ENCODE measurements around the gene OR6C75. TPM values are rescaled to one million over a fixed set of nuclear protein-coding genes. Genes with fewer than 3 reads are reported as not detected.
"Not testable (repeated sequence)": the region's sequence is repeated elsewhere in the genome, so short reads cannot be mapped to it uniquely, and the experiment has no call there.

OR6C75 gene
- polyA plus RNA-seq, 1 experiment, result not detected

GRCh38 chr12:55392032-55392795, 29.4 kb downstream of the OR6C75 start:
- Histone ChIP-seq H3K27ac (ENCODE audit: low read depth, low read length) (no peak overlapping the region), H3K9me3 (ENCODE audit: control insufficient read depth, insufficient read depth, low read length) (peaks cover 4% of the 10 kb centered on the region; the same call in 1 of the 2 replicates), H3K27me3 (ENCODE audit: control insufficient read depth, insufficient read depth, low read length) (no peaks in the 10 kb centered on the region), H3K4me3 (ENCODE audit: low read depth, low read length) (no peak overlapping the region)
- DNase-seq (ENCODE audit: low read depth, low spot score), result no peak
- POLR2A ChIA-PET, result no interaction called here
- TF ChIP-seq CTCF (IDR thresholded peaks at IDR 0.05; ENCODE audit: low read depth, low read length), result no peak
- CTCF ChIA-PET, result no interaction called here

- Histone ChIP-seq H3K4me3 (ENCODE audit: low read depth, low read length) (no peak overlapping the region), H3K27me3 (ENCODE audit: control insufficient read depth, insufficient read depth, low read length) (no peaks in the 10 kb centered on the region), H3K9me3 (ENCODE audit: control insufficient read depth, insufficient read depth, low read length) (peaks cover 4% of the 10 kb centered on the region; the same call in 1 of the 2 replicates), H3K27ac (ENCODE audit: low read depth, low read length) (no peak overlapping the region)
- DNase-seq (ENCODE audit: low read depth, low spot score), result no peak
- POLR2A ChIA-PET, result no interaction called here
- no peak for TF ChIP-seq CTCF (IDR thresholded peaks at IDR 0.05; ENCODE audit: low read depth, low read length)
- CTCF ChIA-PET, result no interaction called here
Observed at GRCh38 chr12:55396326-55396725, 33.6 kb downstream of the OR6C75 start.

- no peaks in the 10 kb centered on the region for H3K9me3 ChIP-seq (ENCODE audit: control insufficient read depth, insufficient read depth, low read length)
- no peak within 1 kb of the TSS for H3K4me3 ChIP-seq (ENCODE audit: low read depth, low read length)
- ChIA-PET POLR2A (no interaction called here), CTCF (no interaction called here)
- no peaks in the 10 kb centered on the region for H3K27me3 ChIP-seq (ENCODE audit: control insufficient read depth, insufficient read depth, low read length)
- no peak for DNase-seq (ENCODE audit: low read depth, low spot score)
- H3K27ac ChIP-seq (ENCODE audit: low read depth, low read length), result no peak within 1 kb of the TSS
- no peak for TF ChIP-seq CTCF (IDR thresholded peaks at IDR 0.05; ENCODE audit: low read depth, low read length)
Observed at GRCh38 chr12:55400229-55400628, 37.5 kb downstream of the OR6C75 start, which contains the start of gene OR6C65. Gene OR6C65, plus strand, starts transcription at chr12:55400529. Its CDS starts 0 bp downstream, at chr12:55400529.

GRCh38 chr12:55407866-55408265, 45.1 kb downstream of the OR6C75 start:
- no peaks in the 10 kb centered on the region for H3K9me3 ChIP-seq (ENCODE audit: control insufficient read depth, insufficient read depth, low read length)
- no peak for DNase-seq (ENCODE audit: low read depth, low spot score)
- CTCF ChIA-PET, result no interaction called here
- no peaks in the 10 kb centered on the region for H3K27me3 ChIP-seq (ENCODE audit: control insufficient read depth, insufficient read depth, low read length)
- POLR2A ChIA-PET, result no interaction called here
- H3K4me3 ChIP-seq (ENCODE audit: low read depth, low read length), result no peak overlapping the region
- TF ChIP-seq CTCF (IDR thresholded peaks at IDR 0.05; ENCODE audit: low read depth, low read length), result no peak
- no peak overlapping the region for H3K27ac ChIP-seq (ENCODE audit: low read depth, low read length)

GRCh38 chr12:55409133-55409532, 46.4 kb downstream of the OR6C75 start:
- H3K27ac ChIP-seq (ENCODE audit: low read depth, low read length); POLR2A ChIA-PET; H3K27me3 ChIP-seq (ENCODE audit: control insufficient read depth, insufficient read depth, low read length); H3K4me3 ChIP-seq (ENCODE audit: low read depth, low read length); DNase-seq (ENCODE audit: low read depth, low spot score); CTCF ChIA-PET; H3K9me3 ChIP-seq (ENCODE audit: control insufficient read depth, insufficient read depth, low read length): not testable (repeated sequence)

GRCh38 chr12:55412138-55412537, 49.4 kb downstream of the OR6C75 start:
- DNase-seq (ENCODE audit: low read depth, low spot score); H3K9me3 ChIP-seq (ENCODE audit: control insufficient read depth, insufficient read depth, low read length); POLR2A ChIA-PET; H3K27me3 ChIP-seq (ENCODE audit: control insufficient read depth, insufficient read depth, low read length); H3K27ac ChIP-seq (ENCODE audit: low read depth, low read length); CTCF ChIA-PET; H3K4me3 ChIP-seq (ENCODE audit: low read depth, low read length): not testable (repeated sequence)

GRCh38 chr12:55413498-55414388, 51.0 kb downstream of the OR6C75 start:
- H3K4me3 ChIP-seq (ENCODE audit: low read depth, low read length); H3K9me3 ChIP-seq (ENCODE audit: control insufficient read depth, insufficient read depth, low read length); POLR2A ChIA-PET; DNase-seq (ENCODE audit: low read depth, low spot score); H3K27ac ChIP-seq (ENCODE audit: low read depth, low read length); CTCF ChIA-PET; H3K27me3 ChIP-seq (ENCODE audit: control insufficient read depth, insufficient read depth, low read length): not testable (repeated sequence)

- H3K27ac ChIP-seq (ENCODE audit: low read depth, low read length); H3K4me3 ChIP-seq (ENCODE audit: low read depth, low read length); POLR2A ChIA-PET; H3K9me3 ChIP-seq (ENCODE audit: control insufficient read depth, insufficient read depth, low read length); DNase-seq (ENCODE audit: low read depth, low spot score); CTCF ChIA-PET; H3K27me3 ChIP-seq (ENCODE audit: control insufficient read depth, insufficient read depth, low read length): not testable (repeated sequence)
Observed at GRCh38 chr12:55414396-55414823, 51.6 kb downstream of the OR6C75 start.

All from AG04450 (cell line).